Suprapubic skin (tissue), 4 donors: ENCODE data around the gene CANT1. TPM values are rescaled to one million over a fixed set of nuclear protein-coding genes. Genes with fewer than 3 reads are reported as not detected.

Experiments
- DNase-seq, 2 donors: peaks; one replicate each; pipeline ENCODE4 v3.0.0-alpha.2; 2019; ENCODE audit warnings: low spot score in 2 of 2
- H3K27ac ChIP-seq: fragments of 200-600 bp; sonication (generic); one replicate; pipeline ENCODE4 v1.5.1; 2019
- H3K27me3 ChIP-seq: fragments of 200-600 bp; sonication (generic); one replicate; pipeline ENCODE4 v1.5.1; 2019
- H3K36me3 ChIP-seq: fragments of 200-600 bp; sonication (generic); one replicate; pipeline ENCODE4 v1.5.1; 2019
- H3K4me1 ChIP-seq: fragments of 200-600 bp; sonication (generic); one replicate; pipeline ENCODE4 v1.5.1; 2019
- H3K4me3 ChIP-seq: fragments of 200-600 bp; sonication (generic); one replicate; pipeline ENCODE4 v1.5.1; 2019; ENCODE audit warnings: mild to moderate bottlenecking
- H3K9me3 ChIP-seq: fragments of 200-600 bp; sonication (generic); one replicate; pipeline ENCODE4 v1.5.1; 2019
- EP300 ChIP-seq: sonication (generic); formaldehyde crosslinking; IDR thresholded peaks from one replicate; pipeline ENCODE4 v1.6.1; 2017; ENCODE audit warnings: antibody characterized with exemption
- POLR2A ChIP-seq, 2 donors: fragments of 450-650 bp; IDR thresholded peaks; one replicate each; pipeline ENCODE4 v1.6.1; 2017; ENCODE audit warnings: antibody characterized with exemption in 2 of 2, mild to moderate bottlenecking in 2 of 2, moderate library complexity in 2 of 2
- POLR2AphosphoS5 ChIP-seq, 3 donors: sonication (generic); formaldehyde crosslinking; IDR thresholded peaks; one replicate each; pipeline ENCODE4 v1.6.1; 2017; ENCODE audit warnings: antibody characterized with exemption in 3 of 3
- WGBS: methylation state at CpG from one replicate; pipeline ENCODE4 v1.1.5; 2018; 5-methylcytosine and 5-hydroxymethylcytosine counted together
- total RNA-seq, 4 donors: library from RNA; depleted of rRNA; stranded (reverse); fragments of >200 nt; gene quantifications; one replicate each; pipeline ENCODE4 v1.1.0, GENCODE V29; 2016
- TF ChIP-seq, protein P1 (sequence below), 2 donors: fragments of 200-600 bp in 1 of 2; fragments of 450-650 bp in 1 of 2; sonication (generic) in 1 of 2; IDR thresholded peaks; one replicate each; pipeline ENCODE4 v1.5.1; 2016 to 2019; ENCODE audit warnings: antibody characterized with exemption in 2 of 2, mild to moderate bottlenecking in 1 of 2, moderate library complexity in 1 of 2

CANT1 gene
- total RNA-seq, 4 donors from 2014 or later: 21.8 to 37.4 (median 30.1) TPM

DNA sequence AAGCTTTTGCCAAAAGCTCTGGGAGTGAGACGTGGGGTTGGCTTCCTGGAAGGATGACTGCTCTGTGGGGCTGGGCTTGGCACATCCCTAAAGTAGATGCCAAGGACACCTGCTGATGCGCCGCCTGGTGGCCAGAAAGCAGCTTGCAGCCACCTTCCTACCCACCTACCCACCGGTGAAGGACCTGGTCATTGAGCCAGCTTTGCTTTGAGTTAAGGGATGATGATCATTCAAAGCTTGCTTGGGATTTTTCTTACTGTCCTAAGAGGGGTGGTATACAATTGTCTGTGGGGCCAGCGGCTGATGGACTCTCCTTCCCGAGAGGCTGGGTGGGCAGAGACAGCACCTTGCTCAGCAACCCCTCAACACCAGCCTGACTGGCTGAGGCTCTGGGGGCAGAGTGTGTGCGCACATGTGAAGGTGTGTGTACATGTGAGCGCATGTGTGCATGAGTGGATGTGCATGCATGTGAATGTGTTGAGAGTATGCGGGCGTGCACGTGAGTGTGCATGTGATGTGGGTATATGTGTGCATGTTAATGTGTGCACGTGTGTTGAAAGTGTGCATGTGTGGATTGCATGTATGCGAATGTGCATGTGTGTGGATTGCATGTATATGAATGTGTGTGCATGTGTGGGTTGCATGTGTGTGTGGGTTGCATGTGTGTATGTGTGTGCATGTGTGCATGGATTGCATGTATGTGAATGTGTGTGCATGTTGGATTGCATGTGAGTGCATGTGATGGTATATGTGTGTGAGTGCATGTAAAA is 33.0 kb upstream of the CANT1 start:
- peaks cover 40% of the 10 kb centered on the region for H3K4me1 ChIP-seq
- no peaks in the 10 kb centered on the region for H3K9me3 ChIP-seq
- H3K27me3 ChIP-seq: no peaks in the 10 kb centered on the region
- TF ChIP-seq, protein P1, sequence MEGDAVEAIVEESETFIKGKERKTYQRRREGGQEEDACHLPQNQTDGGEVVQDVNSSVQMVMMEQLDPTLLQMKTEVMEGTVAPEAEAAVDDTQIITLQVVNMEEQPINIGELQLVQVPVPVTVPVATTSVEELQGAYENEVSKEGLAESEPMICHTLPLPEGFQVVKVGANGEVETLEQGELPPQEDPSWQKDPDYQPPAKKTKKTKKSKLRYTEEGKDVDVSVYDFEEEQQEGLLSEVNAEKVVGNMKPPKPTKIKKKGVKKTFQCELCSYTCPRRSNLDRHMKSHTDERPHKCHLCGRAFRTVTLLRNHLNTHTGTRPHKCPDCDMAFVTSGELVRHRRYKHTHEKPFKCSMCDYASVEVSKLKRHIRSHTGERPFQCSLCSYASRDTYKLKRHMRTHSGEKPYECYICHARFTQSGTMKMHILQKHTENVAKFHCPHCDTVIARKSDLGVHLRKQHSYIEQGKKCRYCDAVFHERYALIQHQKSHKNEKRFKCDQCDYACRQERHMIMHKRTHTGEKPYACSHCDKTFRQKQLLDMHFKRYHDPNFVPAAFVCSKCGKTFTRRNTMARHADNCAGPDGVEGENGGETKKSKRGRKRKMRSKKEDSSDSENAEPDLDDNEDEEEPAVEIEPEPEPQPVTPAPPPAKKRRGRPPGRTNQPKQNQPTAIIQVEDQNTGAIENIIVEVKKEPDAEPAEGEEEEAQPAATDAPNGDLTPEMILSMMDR (IDR thresholded peaks at IDR 0.05): peak; percentile 76 to 83
- no peak for TF ChIP-seq POLR2AphosphoS5 (IDR thresholded peaks at IDR 0.05)
- WGBS: 73% methylated on average over 12 of the region's 13 CpGs
- H3K4me3 ChIP-seq: no peak overlapping the region
- no peak for DNase-seq
- H3K36me3 ChIP-seq: no peaks in the 10 kb centered on the region
- H3K27ac ChIP-seq: no peak overlapping the region

DNA sequence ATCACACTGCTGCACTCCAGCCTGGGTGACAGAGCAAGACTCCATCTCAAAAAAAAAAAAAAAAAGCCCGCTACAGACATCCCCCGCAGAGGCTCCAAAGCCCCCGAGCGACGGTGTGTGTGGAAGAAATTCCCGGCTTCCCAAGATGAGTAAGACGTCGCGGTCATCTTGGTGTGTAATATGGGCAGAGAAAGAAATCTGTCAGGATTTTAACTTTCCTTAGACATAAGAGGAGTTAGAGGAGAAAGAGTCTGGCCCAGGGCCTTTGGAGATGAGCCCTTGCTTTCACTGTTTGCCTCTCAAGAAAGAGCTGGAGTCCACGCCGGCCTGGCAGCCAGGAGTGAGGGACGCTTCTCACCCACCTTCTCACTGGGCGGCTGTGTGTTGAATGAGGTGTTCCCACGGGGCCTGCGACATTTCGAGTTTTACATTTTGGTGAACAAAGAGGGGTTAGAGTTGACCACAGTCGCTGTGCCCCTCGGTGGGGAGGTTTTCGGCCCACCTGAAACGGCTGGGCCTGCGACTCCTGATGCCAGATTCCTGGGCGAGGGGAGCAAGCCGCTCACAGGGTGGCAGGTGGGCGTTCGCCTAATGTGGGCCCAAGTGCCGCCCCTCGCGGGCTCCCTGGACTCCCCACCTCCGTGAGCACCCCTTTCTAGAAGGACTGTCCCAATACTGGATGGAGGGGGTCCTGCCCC is 32.3 kb upstream of the CANT1 start:
- H3K27me3 ChIP-seq: no peaks in the 10 kb centered on the region

DNA sequence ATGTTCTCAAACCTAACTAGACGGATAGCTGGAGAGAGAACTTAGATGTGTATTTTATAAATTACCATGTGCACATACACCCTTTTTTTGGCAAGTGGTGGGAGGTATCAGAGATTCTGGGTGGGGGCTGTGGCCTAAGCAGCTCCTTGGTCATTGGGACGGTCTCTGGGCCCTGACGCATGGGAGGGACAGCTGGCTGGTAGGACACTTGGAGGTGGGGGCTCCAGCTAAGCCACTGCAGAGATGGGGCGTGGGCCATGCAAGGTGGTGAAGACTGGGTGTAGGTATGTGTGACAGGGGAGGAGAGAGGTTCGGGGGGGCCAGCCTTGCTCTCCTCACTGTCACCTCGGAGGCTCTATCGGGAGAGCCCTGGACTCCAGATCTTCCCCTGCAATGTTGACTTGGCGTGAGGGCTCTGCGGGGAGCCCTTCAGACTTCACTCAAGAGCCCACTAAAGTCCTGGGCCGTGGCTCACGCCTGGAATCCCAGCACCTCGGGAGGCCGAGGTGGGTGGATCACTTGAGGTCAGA is 31.5 kb upstream of the CANT1 start:
- H3K9me3 ChIP-seq: no peaks in the 10 kb centered on the region
- peaks cover 44% of the 10 kb centered on the region for H3K4me1 ChIP-seq
- 92% methylated on average over 12 of the region's 13 CpGs for WGBS
- H3K27ac ChIP-seq: no peak overlapping the region
- H3K36me3 ChIP-seq: no peaks in the 10 kb centered on the region
- no peak for TF ChIP-seq POLR2A (IDR thresholded peaks at IDR 0.05)
- TF ChIP-seq, protein P1 (IDR thresholded peaks at IDR 0.05): no peak
- no peak for TF ChIP-seq EP300
- TF ChIP-seq POLR2AphosphoS5 (IDR thresholded peaks at IDR 0.05): no peak
- no peak overlapping the region for H3K4me3 ChIP-seq
- no peaks in the 10 kb centered on the region for H3K27me3 ChIP-seq
- DNase-seq: no peak

More for the DNA sequence above, 32.3 kb upstream of the CANT1 start:
- no peak overlapping the region for H3K27ac ChIP-seq
- no peaks in the 10 kb centered on the region for H3K9me3 ChIP-seq
- DNase-seq: no peak
- H3K4me3 ChIP-seq: no peak overlapping the region
- TF ChIP-seq EP300: no peak
- no peak for TF ChIP-seq POLR2AphosphoS5 (IDR thresholded peaks at IDR 0.05)
- no peak for TF ChIP-seq POLR2A (IDR thresholded peaks at IDR 0.05)
- TF ChIP-seq, protein P1 (IDR thresholded peaks at IDR 0.05): no peak
- H3K36me3 ChIP-seq: no peaks in the 10 kb centered on the region
- H3K4me1 ChIP-seq: peaks cover 43% of the 10 kb centered on the region
- WGBS: 84% methylated on average over 28 of the region's 29 CpGs

DNA sequence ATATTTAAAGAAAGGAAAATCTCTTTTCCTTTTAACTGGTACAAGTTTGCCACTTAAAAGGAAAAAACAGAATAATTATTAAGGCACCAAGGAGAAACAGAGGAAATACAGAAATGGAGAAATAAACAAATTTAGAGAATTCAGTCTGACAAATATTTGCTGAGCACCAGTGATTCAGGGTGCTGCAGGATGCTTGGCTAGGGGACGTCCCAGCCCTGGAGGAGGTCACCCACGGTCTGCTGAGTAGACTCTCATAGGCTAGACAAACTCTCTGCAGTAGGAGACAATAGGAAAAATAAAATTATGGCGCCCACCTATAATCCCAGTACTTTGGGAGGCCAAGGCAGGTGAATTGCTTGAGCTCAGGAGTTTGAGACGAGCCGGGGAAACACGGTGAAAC is 30.3 kb upstream of the CANT1 start:
- no peak for DNase-seq
- H3K4me1 ChIP-seq: peaks cover 44% of the 10 kb centered on the region
- 92% methylated on average over 6 of the region's 6 CpGs for WGBS

More for the DNA sequence above, 30.3 kb upstream of the CANT1 start:
- Histone ChIP-seq H3K9me3 (no peaks in the 10 kb centered on the region), H3K36me3 (no peaks in the 10 kb centered on the region), H3K27me3 (no peaks in the 10 kb centered on the region), H3K4me3 (no peak overlapping the region), H3K27ac (no peak overlapping the region)
- TF ChIP-seq, protein P1 (IDR thresholded peaks at IDR 0.05): no peak
- no peak for TF ChIP-seq POLR2AphosphoS5 (IDR thresholded peaks at IDR 0.05)
- TF ChIP-seq POLR2A (IDR thresholded peaks at IDR 0.05): no peak
- no peak for TF ChIP-seq EP300
